SHP77 (cell line): ENCODE results near the gene CDC25A.
"Not testable (repeated sequence)": the region's sequence is repeated elsewhere in the genome, so short reads cannot be mapped to it uniquely, and the experiment has no call there.

Experiments
- DNase-seq, 2 experiments: peaks; one replicate each; lab custom pipeline; 2025; lab: John Stamatoyannopoulos, UW

The CDC25A gene

GRCh38 chr3:48188266-48189201, at the start of gene CDC25A:
TSS of gene CDC25A (minus strand) at chr3:48188417. CDS start at chr3:48187947, 470 bp downstream.
- peak; percentile 97 to 99 for DNase-seq

DNA sequence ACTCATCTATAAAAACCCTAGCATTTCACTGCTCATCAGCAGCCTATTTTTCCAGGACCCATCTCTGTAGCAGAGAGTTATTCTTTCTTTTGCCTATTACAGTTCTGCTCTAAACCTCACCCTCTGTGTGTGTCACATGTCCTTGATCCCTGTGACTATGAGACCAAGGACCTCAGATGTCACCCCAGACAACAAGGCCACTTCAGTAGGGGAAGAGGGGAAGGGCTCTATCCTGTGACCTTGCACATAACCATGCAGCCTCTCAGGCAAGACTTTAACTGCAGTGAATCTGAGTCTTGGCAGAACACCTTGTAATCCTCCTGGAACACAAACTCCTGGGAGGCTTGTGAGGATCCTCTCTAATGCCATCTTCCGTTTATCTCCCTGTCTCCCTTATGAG, 48.3 kb upstream of the CDC25A start:
- no peak for DNase-seq

DNA sequence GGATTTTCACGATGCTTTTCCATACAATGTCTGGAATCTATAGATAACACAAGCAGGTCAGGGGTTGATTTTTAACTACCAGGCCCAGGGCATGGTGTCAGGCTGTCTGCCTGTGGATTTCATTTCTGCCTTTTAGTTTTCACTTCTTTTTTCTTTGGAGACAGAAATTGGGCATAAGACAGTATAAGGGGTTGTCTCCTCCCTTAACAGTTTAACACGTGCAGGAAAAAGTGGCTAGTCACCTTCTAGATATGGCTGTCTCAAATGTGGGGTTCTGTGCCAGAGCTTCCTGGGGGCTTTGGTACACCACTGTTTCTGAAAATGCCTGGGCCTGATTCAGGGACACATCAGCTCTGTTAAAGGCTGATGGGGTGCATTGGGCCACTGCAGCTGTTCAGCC, 45.3 kb upstream of the CDC25A start:
- no peak for DNase-seq

- peak; percentile 84 for DNase-seq
Observed at GRCh38 chr3:48232734-48233133, 44.5 kb upstream of the CDC25A start.

DNA sequence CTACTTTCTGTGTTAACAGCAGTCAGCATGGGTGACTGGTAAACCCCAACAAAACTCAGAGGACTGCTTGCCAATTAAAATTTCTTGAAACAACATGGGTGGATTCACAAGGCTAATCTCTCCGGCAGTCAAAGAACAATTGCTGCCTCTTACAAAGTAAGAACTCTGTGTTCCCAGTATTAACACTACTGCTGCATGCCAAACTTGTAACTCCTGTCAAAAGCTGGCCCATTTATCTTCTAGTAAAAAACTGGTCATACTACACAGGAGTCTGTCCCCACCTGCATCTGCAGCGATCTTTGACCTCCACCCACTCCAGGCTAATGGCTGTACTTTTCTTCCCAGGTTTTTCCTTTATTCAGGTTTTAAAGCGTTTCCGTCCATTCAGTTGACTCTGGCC, 44.0 kb upstream of the CDC25A start:
- DNase-seq: no peak

- no peak for DNase-seq
Observed at GRCh38 chr3:48226939-48227338, 38.7 kb upstream of the CDC25A start.

DNA sequence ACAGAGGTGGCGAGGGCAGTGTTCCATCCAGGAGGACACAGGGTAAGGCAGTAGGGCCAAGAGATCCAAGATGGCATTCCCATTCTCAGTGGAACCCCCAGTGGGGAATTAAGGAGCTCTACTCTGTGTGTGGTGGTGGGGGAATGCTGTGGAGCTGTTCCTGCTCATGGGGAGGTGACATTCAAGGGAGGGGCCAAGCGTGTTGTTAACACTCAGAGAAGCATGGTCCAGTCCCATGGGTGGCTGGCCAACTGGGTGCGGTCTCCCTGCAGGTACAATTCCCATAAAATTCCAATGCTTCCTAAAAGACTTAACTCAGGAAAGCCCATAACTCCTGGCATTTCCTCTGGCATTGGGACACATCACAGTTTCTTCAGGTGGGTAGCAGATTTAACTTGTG, 37.4 kb upstream of the CDC25A start:
- DNase-seq: no peak

DNA sequence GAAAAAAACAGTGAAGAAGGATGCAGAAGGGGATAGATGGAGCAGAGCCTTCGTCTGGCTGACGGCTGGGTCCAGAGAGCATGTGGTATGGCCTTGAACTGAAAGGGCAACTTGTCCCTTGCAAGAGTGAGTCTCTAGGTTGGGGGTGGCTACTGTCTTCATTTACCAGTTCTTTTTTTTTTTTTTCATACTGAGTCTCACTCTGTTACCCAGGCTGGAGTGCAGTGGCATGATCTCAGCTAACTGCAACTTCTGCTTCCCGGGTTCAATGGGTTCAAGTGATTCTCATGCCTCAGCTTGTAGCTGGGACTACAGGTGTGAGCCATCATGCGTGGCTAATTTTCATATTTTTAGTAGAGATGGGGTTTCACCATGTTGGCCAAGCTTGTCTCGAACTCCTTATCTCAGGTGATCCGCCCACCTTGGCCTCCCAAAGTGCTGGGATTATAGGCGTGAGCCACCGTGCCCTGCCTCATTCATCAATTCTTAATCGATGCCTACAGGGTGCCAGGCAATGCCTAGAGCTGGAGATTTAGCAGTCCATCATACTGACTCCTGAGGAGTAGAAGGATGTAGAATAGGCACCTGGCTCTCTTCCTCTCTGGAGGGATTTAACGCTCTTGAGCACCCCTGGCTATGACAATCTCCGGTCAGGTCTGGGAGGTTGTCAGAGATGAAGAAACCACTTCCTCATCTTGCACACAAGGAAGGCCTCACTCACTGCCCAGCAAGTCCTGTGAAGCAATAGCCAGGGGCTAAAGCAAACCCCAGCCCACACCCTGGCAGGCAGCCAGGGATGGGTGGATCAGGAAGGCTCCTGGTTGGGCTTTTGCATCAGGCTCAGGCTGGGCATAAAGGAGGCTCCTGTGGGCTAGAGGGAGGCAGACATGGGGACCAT, 34.6 kb upstream of the CDC25A start, which contains the start of gene CAMP:
Gene CAMP, plus strand, starts transcription at position 880 of the 898 bp plus-strand sequence. Its CDS starts 17 bp downstream, at position 897.
- peak in 1 of 2 experiments; percentile 65 for DNase-seq

- no peak for DNase-seq
Observed at GRCh38 chr3:48220746-48221145, 32.5 kb upstream of the CDC25A start.

- DNase-seq: no peak
Observed at GRCh38 chr3:48219543-48219942, 31.3 kb upstream of the CDC25A start.

DNA sequence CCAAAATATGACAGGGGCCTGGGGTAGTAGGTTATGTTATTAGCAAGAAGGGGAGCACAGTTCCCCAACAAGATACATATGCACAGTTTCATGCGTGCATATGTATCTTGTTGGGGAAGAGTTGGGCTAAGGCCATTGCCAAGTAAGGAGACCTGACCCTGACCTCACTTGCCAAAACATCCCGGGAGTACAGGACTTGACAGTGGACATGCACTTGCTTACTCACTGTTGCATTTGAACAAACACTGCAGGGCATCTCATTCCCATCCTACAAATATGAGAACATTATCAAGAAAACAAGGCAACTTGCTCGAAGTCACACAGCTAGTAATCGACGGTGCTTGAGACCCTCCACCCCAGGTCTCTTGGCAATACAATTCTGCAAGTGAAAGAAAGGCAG, 30.3 kb upstream of the CDC25A start:
- DNase-seq: no peak

- DNase-seq: no peak
Observed at GRCh38 chr3:48217449-48217848, 29.2 kb upstream of the CDC25A start.

DNA sequence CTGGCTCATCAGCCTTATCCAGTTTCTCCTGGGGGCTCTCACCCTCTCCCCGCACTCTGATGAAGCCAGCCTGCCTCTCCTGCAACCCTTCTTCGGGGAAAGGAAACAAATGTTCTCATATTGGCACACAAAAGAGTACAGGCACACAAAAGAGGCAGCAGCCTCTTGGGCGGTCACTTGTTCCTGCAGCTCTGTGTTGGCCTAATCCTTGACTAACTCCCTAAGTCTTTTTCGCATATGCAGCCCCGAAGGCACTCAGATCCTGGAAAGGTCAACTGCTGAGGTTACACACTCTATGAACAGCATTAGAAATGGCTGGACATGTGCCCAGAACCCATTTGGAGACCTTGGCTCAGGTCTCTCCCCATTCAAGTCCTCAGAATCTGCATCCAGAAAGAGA, 27.7 kb upstream of the CDC25A start:
- no peak for DNase-seq

DNA sequence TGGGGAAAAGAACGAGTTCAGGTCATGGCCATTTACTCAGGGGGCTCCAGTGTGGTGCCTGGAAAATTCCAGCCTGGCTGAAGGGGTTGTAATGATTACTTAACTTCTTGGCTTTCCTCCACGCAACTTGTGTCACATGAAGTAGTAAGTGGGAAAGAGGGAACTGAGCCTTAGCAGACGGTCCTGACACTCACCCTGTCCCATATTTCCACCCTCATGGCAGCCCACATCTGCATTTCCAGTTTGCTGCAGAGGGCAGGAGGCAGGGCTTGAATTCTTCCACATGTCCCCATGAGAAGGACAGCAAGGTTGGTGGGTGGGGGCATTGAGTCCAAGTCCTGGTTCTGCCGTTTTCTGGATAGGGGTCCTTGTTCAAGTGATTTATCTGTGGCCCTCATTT, 27.2 kb upstream of the CDC25A start:
- DNase-seq: no peak

DNA sequence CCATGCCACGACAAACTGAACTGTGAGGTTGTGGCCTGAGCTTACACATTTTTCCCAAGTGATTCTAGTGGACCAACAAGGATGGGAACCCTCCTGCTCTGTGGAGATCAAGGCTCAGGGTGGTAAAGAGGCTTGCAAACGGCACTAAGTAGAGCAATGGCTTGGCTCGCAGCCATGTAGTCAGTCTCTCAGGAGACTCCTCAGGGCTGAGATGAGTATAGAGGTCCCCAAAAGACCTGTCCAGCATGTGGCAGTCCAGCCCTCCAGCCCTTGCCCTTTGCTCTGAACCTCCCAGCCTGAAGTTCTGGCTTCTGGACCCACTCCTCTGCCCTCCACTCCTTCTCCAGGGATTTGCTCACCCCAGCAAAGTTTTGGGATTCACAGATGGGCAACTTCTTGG, 26.8 kb upstream of the CDC25A start:
- no peak for DNase-seq

GRCh38 chr3:48214225-48214624, 26.0 kb upstream of the CDC25A start:
- DNase-seq: no peak

GRCh38 chr3:48211776-48212175, 23.6 kb upstream of the CDC25A start:
- DNase-seq: not testable (repeated sequence)

GRCh38 chr3:48210534-48210933, 22.3 kb upstream of the CDC25A start:
- DNase-seq: not testable (repeated sequence)

- no peak for DNase-seq
Observed at GRCh38 chr3:48209445-48209844, 21.2 kb upstream of the CDC25A start.

DNA sequence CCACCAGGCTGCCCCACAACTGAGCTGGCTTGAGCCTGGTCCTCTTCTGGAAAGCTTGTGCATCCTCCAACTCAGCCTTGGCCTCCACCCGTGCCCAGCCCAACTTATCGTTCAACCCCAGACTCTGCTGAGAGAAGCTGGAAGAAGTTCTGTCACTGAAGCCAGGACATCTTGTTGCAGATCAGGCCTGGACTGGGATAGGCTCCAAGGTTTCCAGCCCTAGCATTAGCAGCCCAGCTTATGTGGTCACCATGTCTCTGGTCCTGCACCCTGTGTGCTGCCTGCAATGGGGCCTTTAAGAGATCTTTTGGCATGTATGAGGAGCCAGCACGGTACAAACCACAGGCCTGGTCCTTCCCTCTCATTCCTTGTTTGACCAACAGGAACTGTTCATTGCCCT, 19.9 kb upstream of the CDC25A start:
- no peak for DNase-seq

- no peak for DNase-seq
Observed at GRCh38 chr3:48202632-48203031, 14.4 kb upstream of the CDC25A start.

DNA sequence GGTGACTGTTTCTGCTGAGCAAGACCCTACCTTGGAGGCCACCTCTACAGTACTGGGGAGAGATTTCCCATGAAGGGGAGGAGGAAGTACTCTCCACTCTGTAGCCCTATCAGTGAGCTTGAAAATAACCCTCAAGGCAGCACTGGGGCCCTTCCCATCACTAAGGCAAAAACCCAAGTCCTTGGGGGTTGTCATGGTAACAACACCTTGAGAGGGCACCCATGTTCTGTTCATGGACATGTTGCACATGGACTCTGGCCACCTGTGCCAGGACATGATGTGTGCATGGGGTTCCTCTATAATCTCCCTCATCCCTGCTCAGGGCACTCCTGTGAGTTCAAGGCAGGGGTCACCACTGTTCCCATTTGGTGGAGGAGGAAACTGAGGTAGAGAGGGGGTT, 10.9 kb upstream of the CDC25A start:
- no peak for DNase-seq

DNA sequence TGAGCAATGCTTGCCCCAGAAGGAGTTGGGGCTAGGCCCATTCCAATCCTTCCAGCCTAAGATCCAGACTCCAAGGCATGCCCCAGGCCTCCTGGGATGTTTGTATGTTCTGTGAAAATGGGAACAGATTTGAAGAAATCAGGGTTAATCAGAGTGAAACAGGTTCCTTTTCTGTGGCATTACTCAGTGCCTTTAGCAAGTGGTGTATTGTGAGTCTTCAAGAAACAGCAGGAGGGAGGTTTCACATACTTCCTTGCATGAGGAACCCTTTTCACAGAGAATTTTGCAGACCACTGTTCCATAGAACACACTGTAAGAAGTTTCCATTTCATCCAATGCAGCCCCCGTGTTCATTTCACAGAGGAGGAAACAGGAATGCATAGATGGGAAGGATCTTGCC, 8.4 kb upstream of the CDC25A start:
- DNase-seq: no peak
